Neural cell (in vitro differentiated cells): ENCODE measurements around the gene NGEF. TPM values are rescaled to one million over a fixed set of nuclear protein-coding genes. Genes with fewer than 3 reads are reported as not detected.

Source experiments
- H2AFZ ChIP-seq: fragments of 200-600, 300-800 bp; sonication (generic), shearing (Covaris generic); 2 replicates; pipeline ENCODE4 v1.6.0; 2014; ENCODE audit warnings: low read depth, mild to moderate bottlenecking, antibody characterized with exemption, low read length, moderate library complexity
- H3F3A ChIP-seq: fragments of 200-600 bp; shearing (Covaris generic); 2 replicates; pipeline ENCODE4 v1.6.1; 2016; ENCODE audit warnings: mild to moderate bottlenecking, moderate library complexity, mixed read lengths, antibody characterized with exemption, low read length; ENCODE audit not compliant: insufficient read depth, poor library complexity, severe bottlenecking
- H3K27ac ChIP-seq: fragments of 200-600, 300-800 bp; sonication (generic), shearing (Covaris generic); 2 replicates; pipeline ENCODE4 v1.5.1; 2014; ENCODE audit warnings: mild to moderate bottlenecking, low read length, moderate library complexity
- H3K27me3 ChIP-seq: fragments of 300-800, 200-600 bp; sonication (generic), shearing (Covaris generic); 2 replicates; pipeline ENCODE4 v1.6.0; 2014; ENCODE audit warnings: mild to moderate bottlenecking, low read depth, low read length, moderate library complexity; ENCODE audit not compliant: insufficient read depth
- H3K36me3 ChIP-seq: fragments of 300-800, 200-600 bp; sonication (generic), shearing (Covaris generic); 2 replicates; pipeline ENCODE4 v1.5.1; 2014; ENCODE audit warnings: mild to moderate bottlenecking, antibody characterized with exemption, low read length, moderate library complexity; ENCODE audit not compliant: insufficient read depth
- H3K4me2 ChIP-seq: fragments of 300-800, 200-600 bp; sonication (generic), shearing (Covaris generic); 2 replicates; pipeline ENCODE4 v1.6.0; 2014; ENCODE audit warnings: mild to moderate bottlenecking, low read length
- H3K4me3 ChIP-seq: fragments of 300-800, 200-600 bp; sonication (generic), shearing (Covaris generic); 2 replicates; pipeline ENCODE4 v1.5.1; 2014; ENCODE audit warnings: mild to moderate bottlenecking, low read length, moderate library complexity
- H3K79me2 ChIP-seq: fragments of 200-600 bp; shearing (Covaris generic); replicated peaks from 2 replicates; pipeline ENCODE4 v1.6.0; 2014; ENCODE audit warnings: mild to moderate bottlenecking, low read length, moderate library complexity; ENCODE audit not compliant: insufficient read depth
- H3K9ac ChIP-seq: fragments of 300-800, 200-600 bp; sonication (generic), shearing (Covaris generic); 2 replicates; pipeline ENCODE4 v1.6.1; 2016; ENCODE audit warnings: mild to moderate bottlenecking, low read length, mixed read lengths
- H3K9me2 ChIP-seq: fragments of 200-600 bp; shearing (Covaris generic); 2 replicates; pipeline ENCODE4 v1.6.1; 2016; ENCODE audit warnings: mild to moderate bottlenecking, low read length, mixed read lengths; ENCODE audit not compliant: insufficient read depth
- H3K9me3 ChIP-seq: fragments of 200-600, 300-800 bp; sonication (generic), shearing (Covaris generic); 2 replicates; pipeline ENCODE4 v1.6.1; 2016; ENCODE audit warnings: mild to moderate bottlenecking, mixed run types, low read length, moderate library complexity, mixed read lengths
- H4K20me1 ChIP-seq: fragments of 200-600 bp; shearing (Covaris generic); 2 replicates; pipeline ENCODE4 v1.6.1; 2016; ENCODE audit warnings: mild to moderate bottlenecking, mixed run types; ENCODE audit not compliant: insufficient read depth
- EP300 ChIP-seq: fragments of 450-650 bp; conservative IDR thresholded peaks from 2 replicates; pipeline ENCODE4 v1.6.1; 2014; ENCODE audit warnings: antibody characterized with exemption, mild to moderate bottlenecking, moderate library complexity; ENCODE audit not compliant: poor library complexity, severe bottlenecking
- EZH2 ChIP-seq: fragments of 200-600, 300-800 bp; shearing (Covaris generic), sonication (generic); IDR thresholded peaks from 2 replicates; pipeline ENCODE4 v1.6.1; 2014; ENCODE audit warnings: antibody characterized with exemption, low read length, borderline replicate concordance, mild to moderate bottlenecking; ENCODE audit not compliant: insufficient read depth, poor library complexity, severe bottlenecking
- MXI1 ChIP-seq: fragments of 450-650 bp; conservative IDR thresholded peaks from 2 replicates; pipeline ENCODE4 v1.6.1; 2014; ENCODE audit warnings: antibody characterized with exemption, mild to moderate bottlenecking; ENCODE audit not compliant: poor library complexity, severe bottlenecking
- POLR2AphosphoS5 ChIP-seq: IDR thresholded peaks from 2 replicates; pipeline ENCODE4 v1.6.1; 2012
- RAD21 ChIP-seq: fragments of 450-650 bp; conservative IDR thresholded peaks from 2 replicates; pipeline ENCODE4 v1.6.1; 2014; ENCODE audit warnings: antibody characterized with exemption, mild to moderate bottlenecking, moderate library complexity
- REST ChIP-seq: IDR thresholded peaks from 2 replicates; pipeline ENCODE4 v1.6.1; 2012; ENCODE audit warnings: borderline replicate concordance
- SMC3 ChIP-seq: fragments of 450-650 bp; conservative IDR thresholded peaks from 2 replicates; pipeline ENCODE4 v1.6.1; 2014; ENCODE audit warnings: antibody characterized with exemption, mild to moderate bottlenecking, moderate library complexity; ENCODE audit not compliant: poor library complexity
- TAF1 ChIP-seq: IDR thresholded peaks from 2 replicates; pipeline ENCODE4 v1.6.1; 2012; ENCODE audit warnings: low read depth
- polyA plus RNA-seq: library from polyadenylated mRNA; depleted of rRNA; stranded (reverse); fragments of >200 nt; gene quantifications from 2 replicates; pipeline ENCODE4 v1.2.3, GENCODE V29; 2014
- TF ChIP-seq, protein P1 (sequence below): fragments of 450-650 bp; IDR thresholded peaks from 2 replicates; pipeline ENCODE4 v1.5.1; 2014; ENCODE audit warnings: antibody characterized with exemption, mild to moderate bottlenecking, moderate library complexity; ENCODE audit not compliant: poor library complexity, severe bottlenecking

Gene NGEF
- polyA plus RNA-seq, 1 donor from 2014 or later, result 5.2 TPM

DNA sequence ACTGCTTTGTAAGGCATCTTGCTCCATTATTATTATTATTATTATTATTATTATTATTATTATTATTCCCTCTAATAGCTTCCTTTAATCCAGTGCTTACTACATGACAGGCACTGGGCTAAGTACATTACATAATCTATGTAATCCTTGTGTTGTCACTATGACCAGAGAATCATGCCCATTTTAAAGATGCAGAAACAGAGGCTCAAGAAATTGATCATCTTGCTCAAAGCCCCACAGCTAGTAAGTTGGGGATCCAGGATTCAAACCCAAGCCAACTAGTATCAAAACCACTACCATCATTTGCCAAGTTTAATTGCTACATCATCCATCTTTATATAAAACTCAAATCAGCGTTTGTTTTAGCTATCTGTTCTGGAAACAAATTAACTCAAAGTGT lies 594 bp upstream of the NGEF start:
- no peak for TF ChIP-seq RAD21
- TF ChIP-seq SMC3, result no peak
- TF ChIP-seq EP300, result no peak
- no peak for TF ChIP-seq POLR2AphosphoS5
- Histone ChIP-seq H3K4me2 (no peak overlapping the region), H3K9ac (no peak overlapping the region), H3K9me3 (no peaks in the 10 kb centered on the region), H3K27ac (no peak overlapping the region), H2AFZ (no peak overlapping the region), H3K9me2 (no peaks in the 10 kb centered on the region), H3K79me2 (no peaks in the 10 kb centered on the region), H3F3A (no peaks in the 10 kb centered on the region), H3K4me3 (no peak overlapping the region), H3K27me3 (no peaks in the 10 kb centered on the region), H3K36me3 (no peaks in the 10 kb centered on the region), H4K20me1 (no peaks in the 10 kb centered on the region)

DNA sequence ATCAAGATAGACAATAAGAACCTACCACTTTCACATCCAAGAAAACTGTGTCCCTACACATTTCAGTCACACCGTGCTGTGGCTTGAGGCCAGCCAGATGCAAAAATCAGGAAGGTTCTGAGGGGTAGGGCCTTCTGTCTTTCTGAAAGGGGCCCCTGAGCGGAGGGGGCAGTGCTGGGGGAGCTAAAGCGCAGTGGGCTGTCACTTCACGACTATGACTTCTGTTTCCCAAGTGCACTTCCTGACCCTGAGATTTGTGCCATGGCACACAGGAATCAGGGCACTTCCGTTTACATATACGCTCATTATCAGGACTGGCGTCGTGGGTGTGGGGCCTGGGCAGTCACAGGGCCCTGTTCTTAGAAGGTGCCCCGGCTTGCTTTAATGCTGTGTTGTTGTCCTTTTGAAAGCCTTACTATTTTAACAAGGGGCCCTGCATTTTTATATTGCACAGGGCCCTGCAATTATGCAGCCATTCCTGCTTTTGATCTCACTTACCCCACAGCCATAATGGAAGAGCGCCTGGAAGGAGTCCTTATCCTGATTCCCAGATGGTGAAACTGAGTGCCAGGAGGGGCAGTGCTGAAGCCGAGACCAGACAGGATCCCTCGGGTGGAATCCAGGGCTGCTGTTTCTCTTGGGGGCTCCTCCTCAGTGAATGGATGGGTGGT lies 620 bp downstream of the NGEF start:
- no peaks in the 10 kb centered on the region for H3F3A ChIP-seq
- TF ChIP-seq TAF1 (no peak), REST (no peak), MXI1 (no peak), EZH2 (no peak), RAD21 (no peak), EP300 (no peak), SMC3 (no peak), POLR2AphosphoS5 (no peak)
- TF ChIP-seq, protein P1, sequence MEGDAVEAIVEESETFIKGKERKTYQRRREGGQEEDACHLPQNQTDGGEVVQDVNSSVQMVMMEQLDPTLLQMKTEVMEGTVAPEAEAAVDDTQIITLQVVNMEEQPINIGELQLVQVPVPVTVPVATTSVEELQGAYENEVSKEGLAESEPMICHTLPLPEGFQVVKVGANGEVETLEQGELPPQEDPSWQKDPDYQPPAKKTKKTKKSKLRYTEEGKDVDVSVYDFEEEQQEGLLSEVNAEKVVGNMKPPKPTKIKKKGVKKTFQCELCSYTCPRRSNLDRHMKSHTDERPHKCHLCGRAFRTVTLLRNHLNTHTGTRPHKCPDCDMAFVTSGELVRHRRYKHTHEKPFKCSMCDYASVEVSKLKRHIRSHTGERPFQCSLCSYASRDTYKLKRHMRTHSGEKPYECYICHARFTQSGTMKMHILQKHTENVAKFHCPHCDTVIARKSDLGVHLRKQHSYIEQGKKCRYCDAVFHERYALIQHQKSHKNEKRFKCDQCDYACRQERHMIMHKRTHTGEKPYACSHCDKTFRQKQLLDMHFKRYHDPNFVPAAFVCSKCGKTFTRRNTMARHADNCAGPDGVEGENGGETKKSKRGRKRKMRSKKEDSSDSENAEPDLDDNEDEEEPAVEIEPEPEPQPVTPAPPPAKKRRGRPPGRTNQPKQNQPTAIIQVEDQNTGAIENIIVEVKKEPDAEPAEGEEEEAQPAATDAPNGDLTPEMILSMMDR, result no peak
- no peaks in the 10 kb centered on the region for H3K9me2 ChIP-seq
- no peaks in the 10 kb centered on the region for H4K20me1 ChIP-seq
- no peak overlapping the region for H3K9ac ChIP-seq
- H3K36me3 ChIP-seq, result no peaks in the 10 kb centered on the region
- no peak overlapping the region for H2AFZ ChIP-seq
- no peak overlapping the region for H3K4me3 ChIP-seq
- H3K27me3 ChIP-seq, result no peaks in the 10 kb centered on the region
- H3K4me2 ChIP-seq, result no peak overlapping the region
- H3K9me3 ChIP-seq, result no peaks in the 10 kb centered on the region
- H3K27ac ChIP-seq, result no peak overlapping the region
- no peaks in the 10 kb centered on the region for H3K79me2 ChIP-seq
